Spleen (tissue), 11 donors: Measurements from ENCODE around the gene DCTN3. TPM values are rescaled to one million over a fixed set of nuclear protein-coding genes. Genes with fewer than 3 reads are reported as not detected.

Source experiments
- DNase-seq: peaks from one replicate; pipeline ENCODE4 v3.0.0-alpha.2; 2020
- H3K27ac ChIP-seq, 8 donors: fragments of 200-600 bp; sonication (generic) in 7 of 8; 1 replicate in 4 of 8; 2 replicates in 4 of 8; pipeline versions ENCODE4 v1.5.0 to v1.8.0; 2016 to 2021; ENCODE audit warnings: inconsistent platforms in 4 of 8, mild to moderate bottlenecking in 4 of 8, moderate library complexity in 1 of 8
- H3K27me3 ChIP-seq, 7 donors: fragments of 200-600 bp; sonication (generic) in 6 of 7; replicated peaks in 1 of 7; 1 replicate in 4 of 7; 2 replicates in 3 of 7; pipeline versions ENCODE4 v1.5.0 to v1.8.0; 2016 to 2021; ENCODE audit warnings: inconsistent platforms in 3 of 7, mild to moderate bottlenecking in 1 of 7
- H3K36me3 ChIP-seq, 6 donors: fragments of 200-600 bp; sonication (generic) in 5 of 6; 1 replicate in 4 of 6; 2 replicates in 2 of 6; pipeline versions ENCODE4 v1.5.0 to v1.8.0; 2016 to 2021; ENCODE audit warnings: inconsistent platforms in 2 of 6
- H3K4me1 ChIP-seq, 6 donors: fragments of 200-600 bp; sonication (generic) in 5 of 6; 1 replicate in 3 of 6; 2 replicates in 3 of 6; pipeline versions ENCODE4 v1.5.0 to v1.8.0; 2016 to 2021; ENCODE audit warnings: inconsistent platforms in 3 of 6
- H3K4me3 ChIP-seq, 8 donors: fragments of 200-600 bp; sonication (generic) in 7 of 8; 1 replicate in 4 of 8; 2 replicates in 4 of 8; pipeline versions ENCODE4 v1.5.0 to v1.8.0; 2016 to 2021; ENCODE audit warnings: inconsistent platforms in 4 of 8, mild to moderate bottlenecking in 4 of 8, moderate library complexity in 2 of 8
- H3K9me3 ChIP-seq, 8 donors: fragments of 200-600 bp; sonication (generic) in 7 of 8; 1 replicate in 4 of 8; 2 replicates in 4 of 8; pipeline versions ENCODE4 v1.5.0 to v1.8.0; 2016 to 2021; ENCODE audit warnings: inconsistent platforms in 4 of 8
- POLR2A ChIP-seq, 3 donors: fragments of 450-650 bp; IDR thresholded peaks; one replicate each; pipeline ENCODE4 v1.5.1; 2017; ENCODE audit warnings: antibody characterized with exemption in 3 of 3, mild to moderate bottlenecking in 1 of 3
- POLR2AphosphoS5 ChIP-seq, 3 donors: sonication (generic); formaldehyde crosslinking; IDR thresholded peaks; one replicate each; pipeline ENCODE4 v1.5.1; 2017; ENCODE audit warnings: antibody characterized with exemption in 3 of 3
- WGBS, 5 donors: extraction: QIAGEN DNeasy Blood & Tissue Kit in 3 of 5; methylation state at CpG; one replicate each; pipeline versions ENCODE4 v1.1.5 to v1.1.7; 2013 to 2018; 5-methylcytosine and 5-hydroxymethylcytosine counted together
- intact Hi-C: fragments of 100-400 bp; cut with DNase I; formaldehyde crosslinking; loops from one replicate; pipeline ENCODE4 v1.15.0; 2023; ENCODE audit warnings: low total_unique reads
- polyA plus RNA-seq, 3 donors: library from polyadenylated mRNA; stranded (reverse); fragments of 200-250 nt; gene quantifications; one replicate each; pipeline ENCODE4 v1.2.1, GENCODE V29; 2013
- total RNA-seq, 7 donors: library from RNA; depleted of rRNA in 3 of 7; stranded (reverse); fragments of >200 nt in 3 of 7; fragmentation: NEBNext Ultra II Directional in 4 of 7; extraction: Animal tissue kit (Norgen Biotek cat#: 25700) in 4 of 7; gene quantifications; one replicate each; pipeline versions ENCODE4 v1.1.0 to v1.2.1, GENCODE V29; 2016 to 2021
- TF ChIP-seq, protein P1 (sequence below), 11 experiments: fragments of 200-600 bp in 7 of 11; fragments of 450-650 bp in 4 of 11; sonication (generic) in 4 of 11; IDR thresholded peaks in 8 of 11; conservative IDR thresholded peaks in 3 of 11; 1 replicate in 7 of 11; 2 replicates in 4 of 11; pipeline versions ENCODE4 v1.4.0 to v1.8.0; 2016 to 2021; ENCODE audit warnings: antibody characterized with exemption in 11 of 11, inconsistent platforms in 4 of 11, mild to moderate bottlenecking in 1 of 11
- donor health status: healthy with polysubstance abuse.
- donor health status: DM: no; HTN: no; CAD: no; lungs with moderate emphysema.
- donor health status: DM: no; HTN: no; CAD: no.
- donor health status: Bipolar disorder and iron deficiency.
- donor health status: healthy.
- donor health status: DM: no; HTN: no; CAD: no.
- donor health status: DM: yes; HTN: yes; CAD: no.

Gene DCTN3
- total and polyA plus RNA-seq, 10 donors: 43.8 to 79.8 (median 56.7) TPM

DNA sequence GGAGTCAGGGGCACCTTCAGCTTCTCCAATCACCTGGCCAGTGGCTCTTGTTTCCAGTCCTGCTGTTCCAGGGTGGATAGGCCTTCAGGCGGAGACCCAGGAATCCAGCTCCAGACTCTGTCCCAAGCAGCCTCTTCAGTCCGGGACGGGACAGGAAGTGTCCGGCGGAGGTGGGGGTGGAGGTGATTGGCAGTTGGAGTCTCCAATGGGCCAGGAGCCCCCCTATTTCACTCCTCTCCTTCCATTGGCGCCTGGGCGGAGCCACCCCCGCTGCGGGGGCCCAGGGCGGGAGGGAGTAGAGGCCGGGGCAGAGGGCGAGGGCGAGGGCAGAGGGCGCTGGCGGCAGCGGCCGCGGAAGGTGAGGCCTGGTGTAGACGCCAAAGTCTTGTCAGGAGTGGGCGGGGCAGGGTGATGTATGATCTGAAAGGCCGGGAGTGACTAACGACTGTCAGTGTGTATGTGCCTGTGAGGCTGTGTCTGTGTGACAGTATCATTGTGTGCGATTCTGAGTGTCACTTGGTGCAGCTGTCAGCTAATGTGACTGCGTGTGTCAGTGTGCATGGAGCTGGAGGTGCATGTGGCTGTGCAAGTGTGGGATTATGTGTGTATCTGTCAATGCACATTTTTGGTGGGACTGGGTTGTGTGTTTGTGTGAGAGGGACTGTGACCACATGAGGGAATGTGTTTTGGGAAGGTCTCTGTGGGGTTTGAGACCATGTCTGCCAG, 31.7 kb upstream of the DCTN3 start, which contains the start of gene IL11RA:
IL11RA (plus strand) TSS at position 310 of the 726 bp plus-strand sequence. CDS start 3,033 bp downstream, outside the sequence.
- peak within 1 kb of the TSS in 7 of 8 donors; percentile 51 to 70 (median 67) for H3K27ac ChIP-seq
- intact Hi-C loops: no loop called here
- no peaks in the 10 kb centered on the region for H3K9me3 ChIP-seq
- H3K36me3 ChIP-seq: peaks cover 0 to 38% (median 25%) of the 10 kb centered on the region in 6 donors
- H3K4me3 ChIP-seq: peak within 1 kb of the TSS in 4 of 8 donors; percentile 9 to 48 (median 20)
- WGBS, 5 donors: 22 to 39% (median 34%) methylated on average over 24 of the region's 24 CpGs
- DNase-seq: peak; percentile 83
- no peaks in the 10 kb centered on the region for H3K27me3 ChIP-seq
- TF ChIP-seq, protein P1, sequence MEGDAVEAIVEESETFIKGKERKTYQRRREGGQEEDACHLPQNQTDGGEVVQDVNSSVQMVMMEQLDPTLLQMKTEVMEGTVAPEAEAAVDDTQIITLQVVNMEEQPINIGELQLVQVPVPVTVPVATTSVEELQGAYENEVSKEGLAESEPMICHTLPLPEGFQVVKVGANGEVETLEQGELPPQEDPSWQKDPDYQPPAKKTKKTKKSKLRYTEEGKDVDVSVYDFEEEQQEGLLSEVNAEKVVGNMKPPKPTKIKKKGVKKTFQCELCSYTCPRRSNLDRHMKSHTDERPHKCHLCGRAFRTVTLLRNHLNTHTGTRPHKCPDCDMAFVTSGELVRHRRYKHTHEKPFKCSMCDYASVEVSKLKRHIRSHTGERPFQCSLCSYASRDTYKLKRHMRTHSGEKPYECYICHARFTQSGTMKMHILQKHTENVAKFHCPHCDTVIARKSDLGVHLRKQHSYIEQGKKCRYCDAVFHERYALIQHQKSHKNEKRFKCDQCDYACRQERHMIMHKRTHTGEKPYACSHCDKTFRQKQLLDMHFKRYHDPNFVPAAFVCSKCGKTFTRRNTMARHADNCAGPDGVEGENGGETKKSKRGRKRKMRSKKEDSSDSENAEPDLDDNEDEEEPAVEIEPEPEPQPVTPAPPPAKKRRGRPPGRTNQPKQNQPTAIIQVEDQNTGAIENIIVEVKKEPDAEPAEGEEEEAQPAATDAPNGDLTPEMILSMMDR (IDR thresholded peaks at IDR 0.05 in 8 of 11, conservative IDR thresholded peaks at IDR 0.05 in 3 of 11): no peak
- TF ChIP-seq POLR2AphosphoS5 (IDR thresholded peaks at IDR 0.05): peak; percentile 53 to 84 (median 80)
- peaks cover 27 to 81% (median 46%) of the 10 kb centered on the region in 6 donors for H3K4me1 ChIP-seq

DNA sequence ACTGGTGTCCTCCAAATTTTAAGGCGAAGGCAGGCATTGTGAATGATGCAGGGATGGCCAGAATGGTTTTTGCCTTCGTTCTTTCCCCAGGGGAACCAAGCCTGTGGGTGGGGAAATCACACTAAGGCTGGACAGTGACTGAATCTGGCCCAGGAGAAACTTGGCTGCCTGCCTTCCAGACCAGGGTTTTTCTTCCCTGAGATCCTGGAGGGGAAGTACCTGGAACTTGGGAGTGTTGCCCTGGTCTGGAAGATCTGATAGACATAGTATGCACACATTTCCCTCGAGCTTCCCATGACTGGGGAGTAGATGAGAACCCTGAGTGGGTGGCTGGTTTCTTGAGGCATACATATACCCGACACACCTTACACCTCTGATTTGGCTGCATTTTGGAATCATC, 31.0 kb upstream of the DCTN3 start:
- Histone ChIP-seq H3K9me3 (no peaks in the 10 kb centered on the region), H3K4me1 (peaks cover 27 to 85% (median 48%) of the 10 kb centered on the region in 6 donors)
- intact Hi-C loops: no loop called here

DNA sequence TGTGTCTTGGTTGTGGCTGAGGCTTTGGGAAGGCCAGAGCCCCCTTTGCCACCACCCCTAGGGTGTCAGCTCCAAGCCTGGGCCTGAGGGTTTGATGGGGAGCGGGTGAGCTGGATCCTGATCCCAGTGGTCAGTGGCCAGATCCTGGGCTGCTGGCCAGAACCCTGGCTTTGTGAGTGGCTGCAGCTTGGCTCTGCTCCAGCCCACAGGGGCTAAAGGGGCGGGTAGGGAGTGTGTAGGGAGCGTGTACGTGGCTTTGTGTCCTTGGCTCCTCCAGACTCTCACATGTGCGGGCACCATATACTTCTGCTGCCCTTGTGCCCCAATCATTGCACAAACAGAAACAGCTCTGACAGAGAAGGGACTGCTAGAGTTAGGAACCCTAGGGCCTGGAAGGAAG, 30.5 kb upstream of the DCTN3 start:
- H3K4me3 ChIP-seq: no peak overlapping the region
- no peak for DNase-seq
- peaks cover 0 to 38% (median 25%) of the 10 kb centered on the region in 6 donors for H3K36me3 ChIP-seq
- intact Hi-C loops: no loop called here
- peak overlapping the region in 4 of 8 donors; percentile 61 to 70 (median 69) for H3K27ac ChIP-seq
- H3K9me3 ChIP-seq: no peaks in the 10 kb centered on the region
- no peaks in the 10 kb centered on the region for H3K27me3 ChIP-seq
- peak in 1 of 3 donors; percentile 15 for TF ChIP-seq POLR2AphosphoS5 (IDR thresholded peaks at IDR 0.05)
- TF ChIP-seq, protein P1 (IDR thresholded peaks at IDR 0.05 in 8 of 11, conservative IDR thresholded peaks at IDR 0.05 in 3 of 11): no peak
- no peak for TF ChIP-seq POLR2A (IDR thresholded peaks at IDR 0.05)
- peaks cover 32 to 90% (median 53%) of the 10 kb centered on the region in 6 donors for H3K4me1 ChIP-seq
- 40 to 89% (median 74%) methylated on average over 5 of the region's 5 CpGs for WGBS, 5 donors

More for the DNA sequence above, 31.0 kb upstream of the DCTN3 start:
- peak overlapping the region in 2 of 8 donors; percentile 24 to 48 for H3K4me3 ChIP-seq
- no peaks in the 10 kb centered on the region for H3K27me3 ChIP-seq
- DNase-seq: no peak
- H3K27ac ChIP-seq: peak overlapping the region in 7 of 8 donors; percentile 51 to 70 (median 67)
- H3K36me3 ChIP-seq: peaks cover 0 to 38% (median 25%) of the 10 kb centered on the region in 6 donors
- TF ChIP-seq, protein P1 (IDR thresholded peaks at IDR 0.05 in 8 of 11, conservative IDR thresholded peaks at IDR 0.05 in 3 of 11): no peak
- TF ChIP-seq POLR2A (IDR thresholded peaks at IDR 0.05) (no peak), POLR2AphosphoS5 (IDR thresholded peaks at IDR 0.05) (no peak)
- 57 to 81% (median 79%) methylated on average over 4 of the region's 4 CpGs for WGBS, 5 donors

DNA sequence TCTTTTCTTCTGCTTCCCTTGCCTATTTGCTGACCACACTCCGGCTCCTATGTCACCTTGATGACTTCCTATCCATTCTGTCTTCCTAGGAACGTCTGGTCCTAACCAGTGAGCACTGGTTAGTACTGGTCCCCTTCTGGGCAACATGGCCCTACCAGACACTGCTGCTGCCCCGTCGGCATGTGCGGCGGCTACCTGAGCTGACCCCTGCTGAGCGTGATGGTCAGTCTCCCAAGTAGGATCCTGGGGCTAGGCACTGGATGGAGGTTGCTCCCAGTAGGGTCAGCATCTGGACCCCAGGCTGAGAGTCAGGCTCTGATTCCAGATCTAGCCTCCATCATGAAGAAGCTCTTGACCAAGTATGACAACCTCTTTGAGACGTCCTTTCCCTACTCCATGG, 28.4 kb upstream of the DCTN3 start:
- DNase-seq: no peak
- intact Hi-C loops: no loop called here
- 90 to 96% (median 91%) methylated on average over 8 of the region's 8 CpGs for WGBS, 5 donors
- H3K9me3 ChIP-seq: no peaks in the 10 kb centered on the region
- H3K4me1 ChIP-seq: peaks cover 32 to 75% (median 41%) of the 10 kb centered on the region in 6 donors
- peaks cover 0 to 38% (median 25%) of the 10 kb centered on the region in 6 donors for H3K36me3 ChIP-seq
- no peak overlapping the region for H3K4me3 ChIP-seq
- H3K27me3 ChIP-seq: no peaks in the 10 kb centered on the region
- H3K27ac ChIP-seq: no peak overlapping the region
- TF ChIP-seq POLR2A (IDR thresholded peaks at IDR 0.05) (no peak), POLR2AphosphoS5 (IDR thresholded peaks at IDR 0.05) (no peak)
- TF ChIP-seq, protein P1 (IDR thresholded peaks at IDR 0.05 in 8 of 11, conservative IDR thresholded peaks at IDR 0.05 in 3 of 11): no peak
